Measurements from ENCODE around the gene HDDC3. TPM values are rescaled to one million over a fixed set of nuclear protein-coding genes. Genes with fewer than 3 reads are reported as not detected.

Gene HDDC3
- total and polyA plus RNA-seq, 9 of the 15 experiments (the other 6 are each of a cell fraction or from before 2014, with no cell fraction given): 14.9 to 55.8 (median 36.9) TPM

- peak; percentile 99 for TF ChIP-seq FOXM1 (IDR thresholded peaks at IDR 0.05; ENCODE audit: low read depth)
- no peak for TF ChIP-seq FOXM1 (CRISPR knock-in tag; IDR thresholded peaks at IDR 0.05; ENCODE audit: low read depth)
- no peak for TF ChIP-seq HMG20B (CRISPR knock-in tag; IDR thresholded peaks at IDR 0.05)
- TF ChIP-seq ELF2 (CRISPR knock-in tag; IDR thresholded peaks at IDR 0.05): no peak
- peak; percentile 79; the same call in 1 of the 2 replicates for TF ChIP-seq ZNF449 (CRISPR knock-in tag; IDR thresholded peaks at IDR 0.05)
- no peak; the same call in 1 of the 2 replicates for TF ChIP-seq ERF (CRISPR knock-in tag; IDR thresholded peaks at IDR 0.05)
- 0 out of 2 replicates have a peak, but pooled peaks have one; percentile 12 for TF ChIP-seq EGR1 (conservative IDR thresholded peaks at IDR 0.05)
- TF ChIP-seq THAP12 (CRISPR knock-in tag; IDR thresholded peaks at IDR 0.05): no peak
- no peak for TF ChIP-seq SIX5 (IDR thresholded peaks at IDR 0.05; ENCODE audit: borderline replicate concordance in 1 of 2, insufficient read depth in 1 of 2, low read depth in 1 of 2, low read length in 2 of 2)
- no peak for TF ChIP-seq TCF15 (CRISPR knock-in tag; IDR thresholded peaks at IDR 0.05)
- no peak for TF ChIP-seq ZSCAN32 (CRISPR knock-in tag; IDR thresholded peaks at IDR 0.05)
- TF ChIP-seq MXD1 (CRISPR knock-in tag; IDR thresholded peaks at IDR 0.05; ENCODE audit: borderline replicate concordance, poor library complexity, severe bottlenecking): no peak
- no peak for TF ChIP-seq EHMT2 (IDR thresholded peaks at IDR 0.05)
- TF ChIP-seq ZNF324 (CRISPR knock-in tag; IDR thresholded peaks at IDR 0.05): no peak
- TF ChIP-seq ZBTB26 (CRISPR knock-in tag; IDR thresholded peaks at IDR 0.05): no peak
- no peak; the same call in 1 of the 2 replicates for TF ChIP-seq FOXP1 (CRISPR knock-in tag; IDR thresholded peaks at IDR 0.05)
- TF ChIP-seq TFAP4 (CRISPR knock-in tag; IDR thresholded peaks at IDR 0.05; ENCODE audit: borderline replicate concordance): no peak
- peak; percentile 97 for TF ChIP-seq GATA2 (CRISPR knock-in tag; IDR thresholded peaks at IDR 0.05)
Measured at GRCh38 chr15:90901175-90902039, 30.9 kb downstream of the HDDC3 start (continued).
